Activated CD4-positive, alpha-beta T cell treated with anti-CD3 and anti-CD28 coated beads, Interleukin-2, amount 10 ng/mL, durations not matched to agents 24 days and 14 days (primary cell): ENCODE data around the gene OPCML. TPM values are rescaled to one million over a fixed set of nuclear protein-coding genes. Genes with fewer than 3 reads are reported as not detected.

Experiments
- DNase-seq: peaks from one replicate; pipeline ENCODE4 v3.0.0; 2022
- H3K27ac Mint-ChIP-seq: one replicate; pipeline ENCODE4 v1.8.0; 2022; ENCODE audit warnings: mild to moderate bottlenecking, mixed read lengths
- H3K27me3 Mint-ChIP-seq: one replicate; pipeline ENCODE4 v1.8.0; 2022; ENCODE audit warnings: mixed read lengths
- H3K36me3 Mint-ChIP-seq: one replicate; pipeline ENCODE4 v1.8.0; 2022; ENCODE audit warnings: low read depth, mild to moderate bottlenecking, mixed read lengths
- H3K4me1 Mint-ChIP-seq: one replicate; pipeline ENCODE4 v1.8.0; 2021; ENCODE audit warnings: mixed read lengths
- H3K4me3 Mint-ChIP-seq: one replicate; pipeline ENCODE4 v1.8.0; 2022; ENCODE audit warnings: mild to moderate bottlenecking, moderate library complexity, mixed read lengths
- H3K9me3 Mint-ChIP-seq: one replicate; pipeline ENCODE4 v1.8.0; 2021; ENCODE audit warnings: mixed read lengths
- intact Hi-C: fragments of 100-400 bp; cut with micrococcal nuclease; formaldehyde crosslinking; loops from one replicate; pipeline ENCODE4 v1.15.1; 2023
- total RNA-seq: library from RNA; stranded (reverse); gene quantifications from 2 replicates; pipeline ENCODE4 v1.2.3, GENCODE V29; 2022

The OPCML gene
- total RNA-seq, 1 donor from 2014 or later = not detected

DNA sequence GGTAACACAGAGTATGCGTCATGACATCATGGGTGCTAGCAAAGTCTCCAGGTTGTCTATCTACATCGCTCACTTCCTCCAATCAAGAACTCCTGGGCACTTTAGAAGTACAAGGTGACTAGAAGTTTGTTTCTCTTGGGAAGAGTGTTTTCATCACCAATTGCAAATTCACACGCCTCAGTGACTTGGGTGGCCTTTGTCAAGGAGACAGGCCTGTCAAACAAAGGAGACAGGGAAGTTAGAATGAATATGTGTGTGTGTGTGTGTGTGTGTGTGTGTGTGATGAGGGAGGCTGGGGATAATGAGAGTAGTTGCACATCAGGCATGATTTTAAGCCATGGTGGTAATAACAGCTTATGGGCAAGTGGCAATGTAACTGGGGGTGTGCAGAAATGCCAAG is 953.2 kb downstream of the OPCML start:
- DNase-seq = no peak
- intact Hi-C loops = no loop called here
- no peaks in the 10 kb centered on the region for H3K4me1 Mint-ChIP-seq
- no peak overlapping the region for H3K4me3 Mint-ChIP-seq
- H3K27me3 Mint-ChIP-seq = no peaks in the 10 kb centered on the region
- no peaks in the 10 kb centered on the region for H3K9me3 Mint-ChIP-seq
- no peak overlapping the region for H3K27ac Mint-ChIP-seq
- no peaks in the 10 kb centered on the region for H3K36me3 Mint-ChIP-seq

DNA sequence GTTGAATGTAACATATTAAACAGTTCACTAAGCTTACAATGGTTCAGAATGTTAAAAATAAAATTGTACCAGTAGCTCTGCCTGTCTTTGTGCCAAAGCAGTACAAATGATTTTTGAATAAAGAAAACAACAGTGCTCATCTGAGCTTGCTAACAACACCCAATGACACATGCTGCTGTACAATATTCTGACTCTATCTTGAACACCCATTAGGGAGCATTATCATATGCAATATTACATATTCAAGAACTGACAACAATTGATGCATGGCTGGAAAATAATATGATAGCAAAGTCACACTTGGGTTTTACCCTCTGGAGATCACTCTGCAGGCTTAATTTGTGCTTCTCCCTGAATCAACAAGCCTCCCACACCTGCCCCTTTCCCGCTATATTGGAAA is 953.7 kb downstream of the OPCML start:
- intact Hi-C loops = no loop called here
- Mint-ChIP-seq H3K27ac (no peak overlapping the region), H3K4me3 (no peak overlapping the region), H3K4me1 (no peaks in the 10 kb centered on the region), H3K36me3 (no peaks in the 10 kb centered on the region), H3K27me3 (no peaks in the 10 kb centered on the region), H3K9me3 (no peaks in the 10 kb centered on the region)
- DNase-seq = no peak

DNA sequence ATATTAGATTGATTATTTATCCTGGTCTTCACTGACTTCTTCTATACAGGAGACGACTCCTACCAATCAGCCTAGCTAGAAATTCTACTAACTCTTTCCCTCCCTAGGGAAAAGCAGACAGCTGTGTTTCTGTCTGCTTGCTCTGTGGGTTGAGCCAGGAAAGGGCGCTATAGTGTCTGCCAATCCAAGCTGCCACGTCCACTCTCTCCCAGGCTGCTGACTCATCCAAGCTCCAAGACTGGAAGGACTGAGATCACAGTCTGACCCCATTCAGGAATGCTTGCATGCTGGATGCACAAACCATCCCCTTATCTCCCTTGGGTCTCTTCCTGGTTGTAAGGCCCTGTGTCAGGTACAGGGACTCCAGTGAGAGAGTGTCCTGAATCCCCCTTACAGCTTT is 955.6 kb downstream of the OPCML start:
- no peaks in the 10 kb centered on the region for H3K9me3 Mint-ChIP-seq
- H3K4me1 Mint-ChIP-seq = no peaks in the 10 kb centered on the region
- no peaks in the 10 kb centered on the region for H3K36me3 Mint-ChIP-seq
- intact Hi-C loops = no loop called here
- no peak overlapping the region for H3K4me3 Mint-ChIP-seq
- H3K27ac Mint-ChIP-seq = no peak overlapping the region
- no peaks in the 10 kb centered on the region for H3K27me3 Mint-ChIP-seq
- no peak for DNase-seq

DNA sequence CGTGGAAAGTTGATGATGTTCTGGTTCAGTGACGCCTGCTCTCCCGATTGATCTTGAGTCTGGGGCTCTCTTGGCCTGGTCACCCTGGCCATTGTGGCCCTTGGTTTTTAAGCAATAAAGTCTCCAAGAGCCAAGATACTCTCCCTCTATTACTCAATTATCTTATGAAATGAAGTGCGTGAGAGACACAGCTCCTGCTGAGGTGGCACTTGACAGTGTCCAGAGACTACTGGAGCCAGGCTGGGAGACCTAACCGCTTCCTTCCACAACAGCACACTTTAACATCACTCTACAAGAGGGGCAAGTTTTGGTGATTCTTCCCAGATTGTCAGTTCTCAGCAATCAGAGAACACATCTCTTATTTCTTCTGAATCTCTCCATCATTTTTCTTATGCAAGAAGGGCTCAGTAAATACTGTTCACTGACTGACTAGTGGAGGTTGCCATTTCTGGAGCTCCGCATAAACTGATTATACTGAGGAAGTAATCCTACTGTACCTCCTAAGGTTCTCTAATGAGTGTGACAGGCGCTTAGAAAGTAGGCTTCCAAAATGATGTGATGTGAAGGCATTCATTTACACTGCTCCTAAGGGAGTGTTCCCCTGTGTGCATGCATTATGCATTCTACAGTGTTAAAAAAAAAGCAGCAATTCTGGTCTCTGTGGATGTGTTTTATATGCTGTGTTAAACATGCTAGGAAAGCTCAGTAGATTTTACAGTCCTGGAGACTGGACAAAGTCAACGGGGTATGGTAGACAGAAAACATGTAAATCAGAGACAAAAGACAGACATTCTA is 968.0 kb downstream of the OPCML start:
- intact Hi-C loops = no loop called here
- H3K4me1 Mint-ChIP-seq = no peaks in the 10 kb centered on the region
- H3K4me3 Mint-ChIP-seq = no peak overlapping the region
- peaks cover 16% of the 10 kb centered on the region for H3K9me3 Mint-ChIP-seq
- DNase-seq = no peak
- no peaks in the 10 kb centered on the region for H3K27me3 Mint-ChIP-seq
- H3K27ac Mint-ChIP-seq = no peak overlapping the region
- H3K36me3 Mint-ChIP-seq = no peaks in the 10 kb centered on the region

DNA sequence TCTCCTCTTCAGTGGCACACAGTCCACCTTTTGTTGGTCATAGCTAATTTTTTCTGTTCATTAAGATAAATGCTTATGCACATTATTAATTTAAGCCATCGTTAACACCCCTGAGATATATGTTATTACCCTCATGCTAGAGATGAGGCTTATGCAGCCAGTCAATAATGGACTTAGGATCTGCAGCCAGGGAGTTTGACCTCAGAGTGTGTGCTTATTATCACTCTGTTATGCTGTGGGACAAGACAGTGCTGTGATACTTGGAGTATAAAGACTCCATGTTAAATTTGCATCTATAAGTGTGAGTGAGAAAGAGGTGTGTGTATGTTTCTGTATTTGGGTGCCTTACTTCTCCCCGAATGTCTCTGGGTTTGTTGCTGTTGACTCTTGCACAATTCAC is 969.3 kb downstream of the OPCML start:
- DNase-seq = no peak
- H3K27ac Mint-ChIP-seq = no peak overlapping the region
- H3K4me1 Mint-ChIP-seq = no peaks in the 10 kb centered on the region
- intact Hi-C loops = no loop called here
- H3K4me3 Mint-ChIP-seq = no peak overlapping the region
- no peaks in the 10 kb centered on the region for H3K27me3 Mint-ChIP-seq
- peaks cover 17% of the 10 kb centered on the region for H3K9me3 Mint-ChIP-seq
- no peaks in the 10 kb centered on the region for H3K36me3 Mint-ChIP-seq

DNA sequence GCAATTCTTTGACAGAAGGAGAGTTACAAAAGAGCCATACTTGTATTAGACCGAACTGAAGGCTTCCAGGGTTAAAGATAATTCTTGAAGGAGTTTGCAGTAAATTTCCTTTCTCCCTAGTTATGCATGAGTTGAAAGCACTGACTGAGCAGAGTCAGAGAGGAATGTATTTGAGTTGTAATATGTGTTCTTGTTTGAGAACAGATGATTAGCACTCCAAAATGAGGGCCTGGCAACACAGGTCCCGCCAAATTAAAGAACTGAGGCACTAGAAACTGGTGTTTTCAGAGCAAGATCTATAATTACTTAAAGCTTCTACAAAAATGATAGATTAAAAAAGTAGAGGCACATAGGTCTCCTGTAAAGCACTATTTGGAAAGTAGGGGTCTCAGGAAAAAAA is 970.4 kb downstream of the OPCML start:
- intact Hi-C loops = no loop called here
- Mint-ChIP-seq H3K36me3 (no peaks in the 10 kb centered on the region), H3K27ac (no peak overlapping the region), H3K9me3 (peaks cover 11% of the 10 kb centered on the region), H3K27me3 (no peaks in the 10 kb centered on the region), H3K4me1 (no peaks in the 10 kb centered on the region), H3K4me3 (no peak overlapping the region)
- DNase-seq = no peak

DNA sequence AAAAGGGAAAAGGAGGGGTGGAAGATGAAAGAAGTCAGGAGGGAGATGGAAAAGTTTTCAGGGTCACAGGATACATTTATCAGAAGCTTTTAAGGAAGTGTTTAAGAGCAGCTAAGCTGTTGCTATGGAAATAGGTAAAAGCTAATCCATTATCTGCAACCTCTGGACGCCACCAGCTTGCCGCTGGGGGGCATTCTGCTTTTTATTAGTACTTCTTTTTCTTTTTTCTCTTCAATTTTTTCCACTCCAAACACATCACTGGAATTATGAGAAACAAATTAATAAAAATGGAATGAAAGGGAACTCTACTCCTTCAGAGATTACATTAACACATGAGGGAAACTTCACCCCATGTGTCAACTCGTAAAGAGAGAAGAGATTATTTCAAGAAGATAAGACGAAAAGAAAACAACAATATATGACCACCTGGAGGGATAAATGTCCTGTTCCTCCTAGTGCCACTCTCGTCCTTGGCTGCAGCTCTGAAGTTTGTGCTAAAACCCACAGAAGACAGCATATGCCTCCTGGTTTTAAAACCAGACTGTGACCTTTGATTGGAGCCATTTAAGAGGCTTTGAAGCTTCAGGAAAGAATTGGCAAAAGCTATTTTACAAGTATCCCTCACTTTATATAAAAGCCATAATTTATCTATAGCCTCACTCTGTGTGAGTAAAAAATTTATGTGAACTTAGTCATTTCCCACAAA is 972.8 kb downstream of the OPCML start:
- DNase-seq = no peak
- no peaks in the 10 kb centered on the region for H3K27me3 Mint-ChIP-seq
- no peaks in the 10 kb centered on the region for H3K4me1 Mint-ChIP-seq
- no peak overlapping the region for H3K4me3 Mint-ChIP-seq
- no peaks in the 10 kb centered on the region for H3K36me3 Mint-ChIP-seq
- no peak overlapping the region for H3K27ac Mint-ChIP-seq
- peaks cover 13% of the 10 kb centered on the region for H3K9me3 Mint-ChIP-seq
- intact Hi-C loops = no loop called here

DNA sequence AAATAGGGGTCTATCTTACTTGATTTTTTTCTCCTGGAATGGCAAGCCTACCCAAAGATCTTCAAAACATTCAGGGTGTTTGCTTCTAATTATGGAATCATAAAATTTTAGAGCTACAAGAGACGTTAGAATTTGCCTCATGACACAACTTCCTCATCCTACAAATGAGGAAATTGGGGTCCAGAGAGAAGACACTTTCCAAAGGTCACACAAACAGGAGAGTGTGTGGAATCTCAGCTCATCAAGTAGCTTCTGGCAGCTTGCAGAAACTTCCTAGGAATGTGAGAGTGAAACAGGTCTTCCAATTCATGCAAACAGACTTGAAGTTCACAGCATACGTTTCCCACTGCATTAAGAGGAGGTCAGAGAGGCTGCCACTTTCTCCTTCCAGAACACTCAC is 976.0 kb downstream of the OPCML start:
- no peak for DNase-seq
- Mint-ChIP-seq H3K4me3 (no peak overlapping the region), H3K27ac (no peak overlapping the region), H3K9me3 (peaks cover 12% of the 10 kb centered on the region), H3K36me3 (no peaks in the 10 kb centered on the region), H3K27me3 (no peaks in the 10 kb centered on the region), H3K4me1 (no peaks in the 10 kb centered on the region)
- intact Hi-C loops = no loop called here

DNA sequence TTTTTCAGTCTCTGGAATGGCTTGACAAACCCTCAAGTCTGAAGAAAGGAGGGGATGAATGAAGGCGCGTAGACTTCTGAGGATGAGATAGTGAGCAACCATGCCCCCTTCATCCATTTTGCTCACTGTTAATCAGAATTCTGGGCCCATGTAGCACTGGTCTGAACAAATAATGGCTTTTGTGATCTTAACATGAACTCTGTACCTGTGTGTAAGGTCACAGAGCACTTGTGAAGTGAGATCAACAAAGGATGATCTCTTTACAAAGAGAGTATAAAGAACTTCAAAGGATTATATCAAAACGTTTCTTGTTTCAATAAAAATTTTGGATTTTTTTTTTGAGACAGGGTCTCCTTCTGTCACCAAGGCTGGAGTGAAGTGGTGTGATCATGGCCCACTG is 976.7 kb downstream of the OPCML start:
- no peak for DNase-seq
- no peaks in the 10 kb centered on the region for H3K36me3 Mint-ChIP-seq
- H3K4me1 Mint-ChIP-seq = no peaks in the 10 kb centered on the region
- intact Hi-C loops = no loop called here
- no peak overlapping the region for H3K4me3 Mint-ChIP-seq
- no peak overlapping the region for H3K27ac Mint-ChIP-seq
- no peaks in the 10 kb centered on the region for H3K27me3 Mint-ChIP-seq
- H3K9me3 Mint-ChIP-seq = peaks cover 12% of the 10 kb centered on the region

DNA sequence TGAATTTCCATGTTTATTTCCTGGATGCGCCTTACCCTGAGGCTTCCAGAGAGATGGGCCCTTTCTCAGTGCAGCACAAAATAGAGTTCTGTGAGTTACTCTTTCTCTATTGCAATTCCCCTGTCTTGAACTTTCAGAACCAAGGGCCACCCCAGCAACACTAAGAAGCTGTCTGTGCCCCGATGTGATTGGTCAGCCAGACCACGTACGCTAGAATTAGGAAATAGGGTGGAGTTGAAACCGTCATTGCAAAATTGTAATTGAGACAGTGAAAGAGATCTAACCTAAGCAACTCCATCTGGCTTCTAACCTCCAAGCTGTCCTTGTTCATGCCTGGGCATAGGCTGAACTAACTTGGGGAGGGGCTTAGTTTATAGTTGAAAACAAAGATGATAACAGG is 981.3 kb downstream of the OPCML start:
- intact Hi-C loops = no loop called here
- Mint-ChIP-seq H3K27me3 (no peaks in the 10 kb centered on the region), H3K36me3 (no peaks in the 10 kb centered on the region), H3K9me3 (peaks cover 11% of the 10 kb centered on the region), H3K4me1 (no peaks in the 10 kb centered on the region), H3K4me3 (no peak overlapping the region), H3K27ac (no peak overlapping the region)
- DNase-seq = no peak

DNA sequence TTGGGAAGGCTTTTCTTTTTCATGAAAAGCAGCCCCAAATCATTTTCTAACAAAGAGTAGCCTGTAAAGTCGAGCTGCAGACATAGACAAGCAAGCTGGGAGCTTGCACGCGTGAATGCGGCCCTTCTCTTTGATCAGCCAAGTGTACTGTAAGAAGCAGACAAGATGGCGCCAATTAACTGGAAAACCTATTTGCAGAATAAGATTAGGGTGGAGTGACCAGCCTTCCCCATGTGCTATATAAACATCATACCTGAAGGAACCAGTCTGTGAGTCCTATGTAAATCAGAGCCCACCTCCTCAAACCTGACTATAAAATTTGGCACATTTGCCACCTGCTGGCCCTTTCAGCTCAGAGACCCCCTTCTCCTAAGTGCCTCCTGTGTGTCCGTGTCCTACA is 982.7 kb downstream of the OPCML start:
- H3K4me1 Mint-ChIP-seq = no peaks in the 10 kb centered on the region
- no peak for DNase-seq
- intact Hi-C loops = no loop called here
- H3K36me3 Mint-ChIP-seq = no peaks in the 10 kb centered on the region
- no peak overlapping the region for H3K27ac Mint-ChIP-seq
- peaks cover 6% of the 10 kb centered on the region for H3K9me3 Mint-ChIP-seq
- no peak overlapping the region for H3K4me3 Mint-ChIP-seq
- H3K27me3 Mint-ChIP-seq = no peaks in the 10 kb centered on the region

DNA sequence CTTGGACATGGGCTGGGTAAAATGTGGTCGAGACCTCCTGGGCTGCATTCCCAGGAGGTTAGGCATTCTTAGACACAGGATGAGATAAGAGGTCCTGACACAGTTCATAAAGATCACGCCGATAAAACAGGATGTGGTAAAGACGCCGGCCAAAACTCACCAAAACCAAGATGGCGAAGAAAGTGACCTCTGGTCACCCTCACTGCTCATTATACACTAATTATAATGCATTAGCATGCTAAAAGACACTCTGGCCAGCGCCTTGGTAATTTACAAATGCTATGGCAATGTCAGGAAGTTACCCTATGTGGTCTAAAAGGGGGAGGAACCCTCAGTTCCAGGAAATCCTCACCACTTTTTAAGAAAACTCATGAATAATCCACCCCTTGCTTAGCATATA is 983.3 kb downstream of the OPCML start:
- H3K4me1 Mint-ChIP-seq = no peaks in the 10 kb centered on the region
- H3K4me3 Mint-ChIP-seq = no peak overlapping the region
- DNase-seq = no peak
- H3K27ac Mint-ChIP-seq = no peak overlapping the region
- no peaks in the 10 kb centered on the region for H3K27me3 Mint-ChIP-seq
- H3K9me3 Mint-ChIP-seq = peaks cover 6% of the 10 kb centered on the region
- no peaks in the 10 kb centered on the region for H3K36me3 Mint-ChIP-seq
- intact Hi-C loops = no loop called here

DNA sequence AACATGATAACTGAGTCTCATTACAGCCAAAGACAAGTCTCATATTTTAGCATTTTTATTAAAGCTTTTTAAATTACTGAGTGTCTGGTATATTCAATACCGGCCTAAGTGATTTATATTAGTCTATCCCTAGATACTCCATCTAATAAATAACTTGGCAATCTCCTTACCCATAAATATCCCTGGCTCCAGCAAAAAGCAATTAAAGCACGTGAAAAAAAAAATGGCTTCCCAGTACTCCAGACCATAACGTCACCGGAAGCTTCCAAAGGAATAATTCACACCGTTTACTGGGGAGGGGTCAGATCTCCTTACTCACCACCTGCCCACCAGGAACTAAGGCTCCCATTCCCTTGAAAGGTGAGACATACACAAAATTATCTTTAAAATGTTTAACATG is 988.3 kb downstream of the OPCML start:
- intact Hi-C loops = no loop called here
- H3K27ac Mint-ChIP-seq = no peak overlapping the region
- no peak for DNase-seq
- H3K36me3 Mint-ChIP-seq = no peaks in the 10 kb centered on the region
- no peaks in the 10 kb centered on the region for H3K27me3 Mint-ChIP-seq
- H3K4me1 Mint-ChIP-seq = no peaks in the 10 kb centered on the region
- no peak overlapping the region for H3K4me3 Mint-ChIP-seq
- peaks cover 3% of the 10 kb centered on the region for H3K9me3 Mint-ChIP-seq

DNA sequence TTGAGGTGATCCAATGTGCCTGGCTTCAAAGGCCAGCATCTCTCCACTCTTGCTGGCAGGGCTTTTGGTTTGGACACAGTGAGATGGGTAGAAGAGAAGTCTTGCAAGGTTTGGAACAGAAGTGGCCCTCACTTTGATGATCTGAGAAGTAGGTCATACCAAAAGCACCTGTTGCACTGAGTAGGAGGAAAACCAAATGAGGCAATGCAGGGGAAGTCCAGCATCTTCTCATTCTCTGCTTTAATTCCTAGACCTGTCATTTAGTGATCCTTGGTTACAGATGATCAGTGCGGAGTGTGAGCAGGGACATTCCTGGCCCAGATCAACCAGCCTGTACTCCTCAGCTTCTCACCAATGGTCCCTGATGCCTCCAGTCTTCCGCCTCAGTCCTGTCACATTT is 990.5 kb downstream of the OPCML start:
- no peaks in the 10 kb centered on the region for H3K36me3 Mint-ChIP-seq
- H3K4me3 Mint-ChIP-seq = no peak overlapping the region
- no peaks in the 10 kb centered on the region for H3K9me3 Mint-ChIP-seq
- intact Hi-C loops = no loop called here
- H3K27ac Mint-ChIP-seq = no peak overlapping the region
- H3K27me3 Mint-ChIP-seq = no peaks in the 10 kb centered on the region
- no peaks in the 10 kb centered on the region for H3K4me1 Mint-ChIP-seq
- no peak for DNase-seq

DNA sequence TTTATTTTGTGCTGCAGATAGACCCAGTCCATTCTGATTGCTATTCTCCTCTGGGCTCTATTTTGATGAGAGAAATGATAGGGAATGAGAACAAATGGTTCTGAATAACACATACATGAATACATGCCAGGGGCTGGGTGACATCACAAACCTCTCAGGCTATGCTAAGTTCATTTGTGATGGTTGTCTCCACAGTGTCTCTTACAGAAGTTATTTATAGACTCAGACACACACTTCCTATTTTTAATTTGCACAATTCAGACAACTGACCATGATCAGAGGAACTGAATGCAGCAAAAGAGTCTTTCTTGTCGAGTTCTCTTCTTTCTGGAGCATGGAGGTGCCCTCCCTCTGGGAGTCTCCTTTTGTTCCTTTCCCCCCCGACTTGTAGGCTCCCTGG is 991.7 kb downstream of the OPCML start:
- intact Hi-C loops = no loop called here
- H3K4me1 Mint-ChIP-seq = no peaks in the 10 kb centered on the region
- H3K27ac Mint-ChIP-seq = no peak overlapping the region

More for the DNA sequence above, 991.7 kb downstream of the OPCML start:
- H3K36me3 Mint-ChIP-seq = no peaks in the 10 kb centered on the region
- H3K27me3 Mint-ChIP-seq = no peaks in the 10 kb centered on the region
- no peaks in the 10 kb centered on the region for H3K9me3 Mint-ChIP-seq
- no peak for DNase-seq
- H3K4me3 Mint-ChIP-seq = no peak overlapping the region
